Left ventricle myocardium superior (tissue), 1 donor: ENCODE data around the gene PEX6. TPM values are rescaled to one million over a fixed set of nuclear protein-coding genes. Genes with fewer than 3 reads are reported as not detected.

Experiments used
- ATAC-seq: fragments of 200-7000 bp; cut with Tn5 transposase; one replicate; pipeline ENCODE4 v1.9.1; 2020; ENCODE audit warnings: mild to moderate bottlenecking, moderate library complexity
- DNase-seq: peaks from one replicate; pipeline ENCODE4 v3.0.0-alpha.2; 2020
- intact Hi-C: fragments of 100-400 bp; cut with micrococcal nuclease; formaldehyde crosslinking; loops from one replicate; pipeline ENCODE4 v1.11.0; 2022
- total RNA-seq: library from RNA; stranded (reverse); fragmentation: NEBNext Ultra II Directional; extraction: Animal tissue kit (Norgen Biotek cat#: 25700); gene quantifications from one replicate; pipeline ENCODE4 v1.2.1, GENCODE V29; 2021
- donor health status: DM: no; HTN: yes; CAD: no; lungs with severe emphysema.

Gene PEX6
- total RNA-seq, 1 donor from 2014 or later = 27.8 TPM

DNA sequence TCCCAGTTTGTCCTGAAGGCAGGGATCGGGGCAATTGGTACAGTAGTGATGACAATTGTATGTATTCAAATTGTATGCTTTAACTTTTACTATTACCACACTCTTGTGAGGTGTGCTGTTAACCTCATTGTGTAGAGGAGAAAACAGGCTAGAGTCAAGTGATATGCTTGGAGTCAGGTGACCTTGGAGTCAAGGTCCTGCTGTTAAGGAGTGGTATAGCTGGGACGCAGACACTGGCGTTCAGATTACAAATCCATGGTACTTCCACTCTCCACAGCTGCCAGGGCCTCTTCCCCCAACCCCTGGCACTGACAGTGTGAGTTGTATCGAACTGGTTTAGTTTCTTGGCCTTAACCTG lies 39.2 kb downstream of the PEX6 start:
- intact Hi-C loops = no loop called here
- DNase-seq = no peak
- peak; percentile 34 for ATAC-seq

DNA sequence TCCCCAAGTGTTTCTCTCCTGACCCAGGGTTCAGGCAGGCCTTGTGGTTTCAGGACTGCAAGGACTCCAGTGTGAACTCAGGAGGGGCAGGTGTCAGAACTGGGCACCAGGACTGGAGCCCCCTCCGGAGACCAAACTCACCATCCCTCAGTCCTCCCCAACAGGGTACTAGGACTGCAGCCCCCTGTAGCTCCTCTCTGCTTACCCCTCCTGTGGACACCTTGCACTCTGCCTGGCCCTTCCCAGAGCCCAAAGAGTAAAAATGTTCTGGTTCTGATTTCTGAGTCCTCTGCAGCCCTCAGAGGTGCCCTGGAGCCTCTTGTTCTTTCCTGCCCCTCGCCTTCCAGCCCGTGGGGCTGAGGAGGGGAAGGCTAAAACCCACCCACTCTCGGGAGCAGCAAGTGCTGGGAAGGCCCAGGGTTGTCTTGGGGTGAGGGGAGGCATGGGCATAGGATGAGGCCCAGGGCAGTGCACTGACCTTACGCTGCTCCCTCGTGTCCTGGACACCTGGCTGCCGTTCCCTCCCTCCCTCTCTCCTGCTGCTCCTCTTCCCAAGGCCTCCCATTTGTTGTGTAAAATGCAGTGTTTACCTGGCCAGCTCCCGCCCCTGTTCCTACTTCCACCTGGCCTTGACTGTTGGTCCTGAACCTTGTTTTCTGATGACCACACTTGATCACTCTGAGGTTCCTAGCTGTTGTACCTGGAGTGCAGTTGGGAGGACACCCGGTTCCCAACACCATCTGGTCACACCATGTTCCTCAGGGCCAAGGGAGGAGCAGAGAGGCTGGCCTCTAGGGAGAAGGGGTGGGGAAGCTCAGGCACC lies 39.8 kb downstream of the PEX6 start:
- ATAC-seq = peak; percentile 68
- DNase-seq = no peak

GRCh38 chr6:42938428-42938796 lies 40.6 kb downstream of the PEX6 start:
- ATAC-seq (no peak), DNase-seq (no peak)
- intact Hi-C loops = no loop called here

More for the DNA sequence above, 39.8 kb downstream of the PEX6 start:
- intact Hi-C loops = no loop called here

GRCh38 chr6:42937548-42938427 lies 41.2 kb downstream of the PEX6 start:
- intact Hi-C loops = no loop called here
- ATAC-seq = no peak
- no peak for DNase-seq

DNA sequence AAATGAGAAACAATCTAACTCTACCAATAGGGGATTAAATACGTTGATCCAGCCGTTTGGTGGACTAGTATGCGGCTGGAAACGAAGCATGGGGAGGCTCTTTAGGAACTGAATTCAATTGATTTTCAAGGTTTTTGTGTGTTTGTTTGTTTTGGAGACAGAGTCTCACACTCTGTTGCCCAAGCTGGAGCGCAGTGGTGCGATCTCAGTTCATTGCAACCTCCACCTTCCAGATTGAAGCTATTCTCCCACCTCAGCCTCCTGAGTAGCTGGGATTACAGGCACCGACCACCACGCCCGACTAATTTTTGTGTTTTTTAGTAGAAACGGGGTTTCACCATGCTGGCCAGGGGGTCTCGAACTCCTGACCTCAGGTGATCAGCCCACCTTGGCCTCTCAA lies 42.6 kb downstream of the PEX6 start:
- intact Hi-C loops = no loop called here
- DNase-seq = no peak
- ATAC-seq = no peak

DNA sequence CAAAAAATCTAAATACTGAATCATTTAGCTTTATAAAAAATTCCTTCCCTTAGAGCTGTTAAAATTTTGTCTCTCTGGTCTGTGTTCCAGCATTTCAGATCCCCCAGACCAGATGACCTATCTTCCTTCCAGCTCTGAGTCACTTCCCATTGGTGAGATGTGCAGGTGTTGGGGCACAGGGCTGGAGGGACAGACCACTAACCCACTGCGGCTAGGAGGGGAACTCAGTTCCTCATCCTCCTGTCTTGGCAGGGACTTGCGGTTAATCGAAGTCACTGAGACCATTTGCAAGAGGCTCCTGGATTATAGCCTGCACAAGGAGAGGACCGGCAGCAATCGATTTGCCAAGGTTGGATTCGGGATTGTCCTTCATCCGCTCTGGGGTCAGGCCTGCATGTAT lies 43.7 kb downstream of the PEX6 start:
- DNase-seq (no peak), ATAC-seq (no peak)
- intact Hi-C loops = no loop called here

- ATAC-seq = no peak
- intact Hi-C loops = no loop called here
- DNase-seq = no peak
Observed at GRCh38 chr6:42933205-42933604, 45.8 kb downstream of the PEX6 start.

- ATAC-seq (no peak), DNase-seq (no peak)
- intact Hi-C loops = no loop called here
Observed at GRCh38 chr6:42932412-42932811, 46.6 kb downstream of the PEX6 start.

DNA sequence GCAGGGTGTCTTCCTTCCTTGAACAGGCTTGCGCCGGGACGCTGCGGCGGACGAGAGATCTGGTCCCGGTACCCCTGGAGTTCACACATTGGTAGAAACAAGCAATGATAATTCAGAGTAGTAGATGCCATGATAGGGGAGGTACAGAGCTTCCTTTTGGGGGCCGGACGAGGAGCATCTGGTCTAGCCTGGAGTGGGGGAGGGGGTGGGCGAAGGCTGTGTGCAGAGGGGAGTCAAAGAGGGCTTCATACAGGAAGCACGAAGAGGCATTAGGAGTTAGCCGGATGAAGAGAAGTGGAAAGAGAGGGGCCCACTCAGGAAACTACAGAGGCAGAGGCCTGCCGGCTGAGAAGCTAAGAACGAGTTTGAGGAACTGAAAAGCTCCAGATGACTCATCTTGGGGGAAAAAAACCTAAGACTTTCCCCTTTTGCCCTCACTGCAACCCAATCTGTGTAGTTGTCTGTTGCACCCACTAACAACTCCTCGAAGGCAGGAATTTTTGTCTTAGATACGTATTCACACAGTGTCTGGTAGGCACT lies 49.1 kb downstream of the PEX6 start:
- intact Hi-C loops = no loop called here
- peak; percentile 40 for DNase-seq
- ATAC-seq = peak; percentile 24

GRCh38 chr6:42928986-42929820 lies 49.8 kb downstream of the PEX6 start, which contains the start of gene CNPY3:
Gene CNPY3 (plus strand): TSS chr6:42929480. CDS start chr6:42929571, 91 bp downstream.
- ATAC-seq (peak; percentile 97), DNase-seq (peak; percentile 94)
- intact Hi-C loops = no loop called here

DNA sequence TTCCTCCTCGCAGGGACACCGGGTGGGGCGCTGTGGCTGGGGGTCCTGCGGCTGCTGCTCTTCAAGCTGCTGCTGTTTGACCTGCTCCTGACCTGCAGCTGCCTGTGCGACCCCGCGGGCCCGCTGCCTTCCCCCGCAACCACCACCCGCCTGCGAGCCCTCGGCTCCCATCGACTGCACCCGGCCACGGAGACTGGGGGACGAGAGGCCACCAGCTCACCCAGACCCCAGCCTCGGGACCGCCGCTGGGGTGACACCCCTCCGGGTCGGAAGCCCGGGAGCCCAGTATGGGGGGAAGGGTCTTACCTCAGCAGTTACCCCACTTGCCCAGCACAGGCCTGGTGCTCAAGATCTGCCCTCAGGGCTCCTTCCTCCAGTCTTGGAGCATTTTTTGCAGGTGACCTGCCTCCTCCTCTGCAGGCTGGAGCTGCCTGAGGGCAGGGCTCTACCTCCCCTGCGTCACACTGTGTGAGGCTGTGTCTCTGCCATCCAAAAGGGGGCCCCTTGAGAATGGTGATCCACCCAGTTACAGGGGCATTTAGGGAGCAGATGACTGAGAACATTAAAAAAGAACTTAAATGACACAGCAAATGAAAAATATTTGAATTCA lies 53.6 kb downstream of the PEX6 start:
- intact Hi-C loops = no loop called here

DNA sequence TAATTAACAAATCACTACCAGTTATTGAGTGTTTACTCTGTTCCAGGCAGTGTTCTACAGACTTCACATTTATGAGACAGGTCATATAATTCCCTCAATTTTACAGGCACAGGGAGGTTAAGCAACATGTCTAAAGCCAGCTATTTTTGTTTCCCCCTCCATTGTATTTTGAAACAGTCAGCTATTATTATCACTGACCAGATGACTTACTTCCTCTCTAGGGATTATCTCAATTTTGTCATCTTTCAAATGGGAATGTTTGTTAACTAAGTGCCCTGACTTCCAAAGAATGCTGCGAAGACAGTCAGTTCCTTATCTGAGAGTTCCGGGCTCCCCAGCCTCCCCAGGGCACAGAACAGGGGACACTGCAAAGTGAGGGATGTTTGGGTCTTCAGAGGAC lies 55.3 kb downstream of the PEX6 start:
- ATAC-seq (no peak), DNase-seq (no peak)
- intact Hi-C loops = no loop called here

More for the DNA sequence above, 53.6 kb downstream of the PEX6 start:
- ATAC-seq = no peak
- DNase-seq = no peak

DNA sequence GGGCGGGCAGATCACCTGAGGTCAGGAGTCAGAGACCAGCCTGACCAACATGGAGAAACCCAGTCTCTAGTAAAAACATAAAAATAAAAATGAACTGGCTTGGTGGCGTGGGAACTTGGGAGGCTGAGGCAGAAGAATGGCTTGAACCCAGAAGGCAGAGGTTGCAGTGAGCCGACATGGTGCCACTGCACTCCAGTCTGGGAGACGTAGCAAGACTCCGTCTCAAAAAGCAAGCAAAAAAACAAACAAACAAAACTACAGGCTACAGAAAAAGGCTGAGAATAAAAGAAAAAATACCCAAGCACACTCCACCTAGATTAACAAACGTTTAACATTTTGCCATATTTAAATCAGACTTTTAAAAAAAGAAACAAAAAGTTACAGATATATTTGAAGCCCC lies 57.2 kb downstream of the PEX6 start:
- DNase-seq (no peak), ATAC-seq (no peak)
- intact Hi-C loops = no loop called here

DNA sequence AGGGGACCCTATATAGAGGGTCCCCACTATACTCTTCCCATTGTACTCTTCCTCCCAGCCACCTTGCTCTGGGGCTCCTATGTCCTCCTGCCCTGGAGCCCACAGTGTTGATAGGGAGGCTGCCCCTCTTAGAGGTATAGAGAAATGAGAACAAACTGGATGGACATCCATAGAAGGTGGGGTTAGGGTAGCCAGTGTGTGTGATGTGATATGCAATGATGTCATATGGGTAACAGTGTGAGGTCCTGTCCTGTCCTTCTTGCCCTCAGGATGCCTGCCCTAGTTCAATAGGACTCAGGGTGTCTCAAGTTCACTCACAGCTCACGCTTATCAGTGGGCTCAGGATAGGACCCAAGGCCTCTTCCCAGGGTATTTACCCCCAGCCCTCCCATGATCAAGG lies 62.7 kb downstream of the PEX6 start:
- ATAC-seq (no peak), DNase-seq (no peak)
- intact Hi-C loops = no loop called here

GRCh38 chr6:42915732-42916131 lies 63.2 kb downstream of the PEX6 start, which contains the start of gene PTCRA:
Gene PTCRA (plus strand): TSS chr6:42916053. CDS start chr6:42916070, 17 bp downstream.
- ATAC-seq (no peak), DNase-seq (no peak)
- intact Hi-C loops = no loop called here

DNA sequence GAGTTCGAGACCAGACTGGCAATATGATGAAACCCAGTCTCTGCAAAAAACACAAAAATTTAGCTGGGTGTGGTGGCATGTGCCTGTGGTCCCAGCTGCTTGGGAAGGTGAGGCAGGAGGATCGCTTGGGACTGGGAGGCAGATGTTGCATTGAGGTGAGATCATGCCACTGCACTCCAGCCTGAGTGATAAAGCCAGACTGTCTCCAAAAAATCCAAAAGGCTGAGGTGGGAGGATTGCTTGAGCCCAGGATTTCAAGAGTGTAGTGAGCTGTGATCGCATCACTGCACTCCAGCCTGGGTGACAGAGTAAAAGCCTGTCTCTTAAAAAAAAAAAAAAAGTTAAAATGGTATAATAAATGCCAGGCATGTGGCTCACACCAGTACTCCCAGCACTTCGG lies 64.4 kb downstream of the PEX6 start:
- intact Hi-C loops = no loop called here
- no peak for ATAC-seq
- DNase-seq = no peak
